Measurements from ENCODE around the gene RALBP1. TPM values are rescaled to one million over a fixed set of nuclear protein-coding genes. Genes with fewer than 3 reads are reported as not detected.

Gene RALBP1
- total RNA-seq, 2 donors from 2014 or later, result 41.2 to 42.1 TPM

DNA sequence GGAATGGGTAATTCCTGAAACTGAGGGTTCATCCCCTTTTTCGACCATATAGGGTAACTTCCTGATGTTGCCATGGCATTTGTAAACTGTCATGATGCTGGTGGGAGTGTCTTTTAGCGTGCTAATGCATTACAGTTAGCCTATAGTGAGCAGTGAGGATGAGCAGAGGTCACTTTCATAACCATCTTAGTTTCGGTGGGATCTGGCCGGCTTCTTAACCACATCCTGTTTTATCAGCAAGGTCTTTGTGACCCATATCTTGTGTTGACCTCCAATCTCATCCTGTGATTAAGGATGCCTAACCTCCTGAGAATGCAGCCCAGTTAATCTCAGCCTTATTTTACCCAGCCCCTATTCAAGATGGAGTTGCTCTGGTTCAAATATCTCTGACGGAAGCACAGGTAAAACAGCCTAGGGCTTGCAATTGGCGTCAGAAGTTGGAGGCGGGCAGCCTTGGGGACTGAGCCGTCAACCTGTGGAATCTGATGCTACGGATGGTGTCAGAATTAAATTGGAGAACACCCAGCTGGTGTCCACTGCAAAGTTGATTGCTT, 19.5 kb downstream of the RALBP1 start:
- intact Hi-C loops (cut with DNase I), result no loop called here
- DNase-seq (no peak), ATAC-seq (no peak)

DNA sequence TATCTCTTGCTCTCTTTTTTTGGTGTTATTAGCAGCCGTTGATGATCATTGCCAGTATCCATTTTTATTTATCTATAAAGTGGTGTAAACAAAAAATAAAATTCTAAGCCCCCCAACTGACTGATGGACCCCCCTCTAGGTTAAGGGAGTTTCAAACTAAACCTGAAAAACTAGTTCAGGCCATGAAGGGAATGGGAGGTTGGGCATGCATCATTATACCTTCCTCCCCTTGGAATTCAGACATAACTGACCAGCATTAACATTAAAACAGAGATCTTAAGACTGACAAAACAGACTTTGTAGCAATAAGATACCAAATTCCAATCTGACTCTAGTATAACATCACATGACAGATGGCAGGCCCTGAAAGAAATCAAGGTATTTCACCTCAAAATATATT, 20.2 kb downstream of the RALBP1 start:
- DNase-seq (no peak), ATAC-seq (no peak)
- intact Hi-C loops (cut with DNase I), result no loop called here

DNA sequence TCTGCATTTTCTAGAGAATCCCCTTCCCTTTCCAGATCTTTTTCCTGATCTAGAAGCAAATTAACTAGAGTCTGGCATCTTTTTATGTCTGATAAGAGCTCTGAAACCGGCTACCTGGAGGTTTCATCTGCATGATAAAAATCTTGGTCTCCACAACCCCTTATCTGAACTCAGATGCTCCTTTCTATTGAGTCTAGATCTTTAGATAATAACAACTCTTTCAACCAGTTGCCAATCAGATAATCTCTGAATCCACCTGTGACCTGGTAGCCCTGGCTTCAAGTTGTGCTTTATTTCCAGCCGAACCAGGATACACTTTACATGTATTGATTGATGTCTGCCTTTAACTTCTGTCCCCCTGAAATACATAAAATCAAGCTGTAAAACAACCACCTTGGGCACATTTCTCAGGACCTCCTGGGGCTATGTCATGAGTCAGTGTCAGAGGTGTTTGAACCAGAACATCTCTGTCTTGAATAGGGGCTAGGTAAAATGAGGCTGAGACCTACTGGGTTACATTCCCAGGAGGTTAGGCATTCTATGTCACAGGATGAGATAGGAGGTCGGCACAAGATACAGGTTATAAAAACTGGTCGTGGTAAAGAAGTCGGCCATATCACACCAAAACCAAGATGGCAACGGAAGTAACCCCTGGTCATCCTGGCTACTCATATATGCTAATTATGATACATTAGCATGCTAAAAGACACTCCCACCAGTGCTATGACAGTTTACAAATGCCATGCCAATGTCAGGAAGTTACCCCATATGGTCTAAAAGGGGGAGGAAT, 20.8 kb downstream of the RALBP1 start:
- ATAC-seq (no peak), DNase-seq (no peak)
- intact Hi-C loops (cut with DNase I), result no loop called here

GRCh38 chr18:9506046-9506792, 30.9 kb downstream of the RALBP1 start:
- intact Hi-C loops (cut with DNase I), result no loop called here
- ATAC-seq, result peak; percentile 66 to 83

GRCh38 chr18:9507565-9508088, 32.3 kb downstream of the RALBP1 start:
- intact Hi-C loops (cut with DNase I), result no loop called here
- DNase-seq (no peak), ATAC-seq (no peak)

More at GRCh38 chr18:9506046-9506792, 30.9 kb downstream of the RALBP1 start:
- no peak for DNase-seq

DNA sequence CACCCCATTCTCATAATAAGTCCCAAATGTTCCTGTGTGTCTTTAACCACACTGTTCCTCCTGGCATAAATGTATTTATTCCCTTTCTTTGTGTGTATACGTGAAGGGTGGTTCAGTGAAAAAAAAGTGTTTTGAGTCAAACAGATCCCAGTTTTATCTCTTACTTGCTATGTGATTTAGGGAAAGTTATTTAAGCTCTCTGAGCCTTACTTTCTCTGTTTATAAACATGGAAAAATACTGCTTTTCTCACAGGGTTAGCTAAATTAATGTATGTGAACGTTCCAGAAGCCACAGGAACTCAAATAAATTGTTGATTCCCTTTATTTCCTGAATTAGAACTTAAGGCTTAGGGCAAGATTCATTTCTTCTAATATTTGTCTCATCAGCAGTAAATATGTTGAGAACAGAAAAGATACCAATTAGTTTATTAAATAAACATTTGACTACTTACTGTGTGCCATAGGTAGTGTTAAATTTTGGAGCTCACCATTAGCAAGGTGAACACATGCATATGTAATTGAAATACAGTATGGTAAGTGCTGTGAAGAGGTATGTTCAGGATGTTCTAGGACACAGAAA, 33.2 kb downstream of the RALBP1 start:
- intact Hi-C loops (cut with DNase I), result no loop called here
- DNase-seq (no peak), ATAC-seq (no peak)

DNA sequence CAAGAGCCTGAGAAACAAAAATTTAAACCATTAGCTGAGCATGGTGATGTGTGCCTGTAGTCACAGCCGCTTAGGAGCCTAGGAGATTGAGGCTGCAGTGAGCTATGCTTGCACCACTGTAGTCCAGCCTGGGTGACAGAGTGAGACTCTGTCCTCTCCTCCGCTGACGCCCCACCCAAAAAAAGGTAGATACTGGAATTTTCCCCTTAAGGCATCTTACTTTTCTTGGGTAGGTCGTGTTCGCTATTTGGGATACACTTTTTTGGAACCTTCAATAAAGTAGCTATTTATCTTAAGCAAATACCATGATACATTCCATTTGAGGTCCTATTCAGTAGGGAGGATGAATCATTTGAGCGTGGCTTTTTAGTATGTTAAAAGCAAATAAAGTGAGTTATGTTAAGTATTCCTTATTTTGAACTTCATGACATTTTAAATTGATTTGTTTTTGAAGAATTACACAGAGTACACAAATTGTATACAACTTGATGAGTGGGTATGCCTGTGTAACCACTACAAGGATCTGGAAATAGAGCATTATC, 38.7 kb downstream of the RALBP1 start:
- ATAC-seq, result no peak
- intact Hi-C loops (cut with DNase I), result loop anchor here in 1 of 2 donors (5.0 kb wide), 1 partner anchor 37 kb away; the partner anchor contains the start of gene RALBP1
- DNase-seq, result no peak

DNA sequence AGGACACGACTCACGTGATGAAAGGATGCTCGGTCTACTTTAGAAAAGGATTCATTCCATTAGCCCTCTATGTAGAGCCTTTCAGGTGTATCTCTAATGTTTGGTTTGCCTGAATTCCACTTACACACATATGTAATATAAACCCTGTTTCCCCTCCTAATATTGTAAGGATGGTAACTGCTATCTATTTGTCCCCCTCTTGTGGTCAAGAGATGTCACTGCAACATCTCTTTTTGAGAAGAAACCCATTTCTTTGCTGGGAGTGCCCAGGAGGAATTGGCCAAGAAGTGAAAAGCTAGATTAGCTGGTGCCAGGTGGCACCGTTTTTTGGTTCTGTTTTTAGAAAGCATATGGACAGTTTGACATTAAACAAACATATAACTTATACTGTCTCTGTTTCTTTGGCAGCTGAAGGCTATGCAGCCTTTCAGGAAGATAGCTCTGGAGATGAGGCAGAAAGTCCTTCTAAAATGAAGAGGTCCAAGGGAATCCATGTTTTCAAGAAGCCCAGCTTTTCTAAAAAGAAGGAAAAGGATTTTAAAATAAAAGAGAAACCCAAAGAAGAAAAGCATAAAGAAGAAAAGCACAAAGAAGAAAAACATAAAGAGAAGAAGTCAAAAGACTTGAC, 41.2 kb downstream of the RALBP1 start:
- peak in 1 of 2 donors; percentile 61 for ATAC-seq
- intact Hi-C loops (cut with DNase I), result no loop called here

GRCh38 chr18:9517869-9518268, 42.6 kb downstream of the RALBP1 start:
- intact Hi-C loops (cut with DNase I), result no loop called here
- DNase-seq, result no peak
- no peak for ATAC-seq

More for the DNA sequence above, 41.2 kb downstream of the RALBP1 start:
- no peak for DNase-seq

GRCh38 chr18:9519399-9519798, 44.1 kb downstream of the RALBP1 start:
- ATAC-seq, result peak in 1 of 2 donors; percentile 71
- intact Hi-C loops (cut with DNase I), result no loop called here
- no peak for DNase-seq

- intact Hi-C loops (cut with DNase I), result no loop called here
- ATAC-seq, result peak in 1 of 2 donors; percentile 36
Observed at GRCh38 chr18:9520666-9521065, 45.4 kb downstream of the RALBP1 start.

DNA sequence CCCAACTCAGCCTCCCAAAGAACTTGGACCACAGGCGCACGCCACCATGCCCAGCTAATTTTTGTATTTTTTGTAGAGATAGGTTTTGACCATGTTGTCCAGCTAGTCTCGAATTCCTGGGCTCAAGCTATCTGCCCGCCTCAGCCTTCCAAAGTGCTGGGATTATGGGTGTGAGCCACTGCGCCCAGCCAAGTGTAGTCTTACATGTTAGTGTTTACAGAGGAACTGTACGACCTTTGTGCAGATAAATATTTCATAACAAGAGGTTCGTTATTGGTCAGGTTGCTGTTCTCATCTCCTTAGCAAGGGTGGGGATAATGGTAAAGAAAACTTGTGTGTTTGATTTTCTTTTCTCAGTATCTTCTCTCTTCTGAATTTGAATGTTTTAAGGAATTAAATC, 46.5 kb downstream of the RALBP1 start:
- no peak for ATAC-seq

More at GRCh38 chr18:9520666-9521065, 45.4 kb downstream of the RALBP1 start:
- DNase-seq, result no peak

GRCh38 chr18:9522952-9523351, 47.6 kb downstream of the RALBP1 start:
- DNase-seq (no peak), ATAC-seq (no peak)
- intact Hi-C loops (cut with DNase I), result no loop called here

More for the DNA sequence above, 46.5 kb downstream of the RALBP1 start:
- intact Hi-C loops (cut with DNase I), result no loop called here
- no peak for DNase-seq

DNA sequence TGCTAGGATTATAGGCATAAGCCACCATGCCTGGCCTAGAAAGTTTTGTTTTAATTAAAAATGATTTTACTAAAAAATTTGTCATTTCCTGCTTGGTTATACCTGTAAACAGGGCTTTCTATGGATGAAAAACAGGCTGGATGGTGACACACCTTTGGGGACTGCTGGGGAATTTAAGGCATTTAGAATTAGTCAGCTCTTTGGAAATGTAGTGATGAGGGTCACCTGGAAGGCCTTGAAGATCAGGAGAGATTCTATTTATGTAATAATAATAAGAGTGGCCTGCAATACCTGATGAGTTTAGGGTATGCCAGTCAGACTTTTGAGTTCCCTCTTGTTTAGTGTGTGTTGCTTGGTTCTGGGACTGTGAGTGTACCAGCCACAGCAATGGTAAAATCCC, 51.1 kb downstream of the RALBP1 start:
- DNase-seq (no peak), ATAC-seq (no peak)
- intact Hi-C loops (cut with DNase I), result no loop called here

- DNase-seq (no peak), ATAC-seq (no peak)
- intact Hi-C loops (cut with DNase I), result no loop called here
Observed at GRCh38 chr18:9530226-9531009, 55.1 kb downstream of the RALBP1 start.

DNA sequence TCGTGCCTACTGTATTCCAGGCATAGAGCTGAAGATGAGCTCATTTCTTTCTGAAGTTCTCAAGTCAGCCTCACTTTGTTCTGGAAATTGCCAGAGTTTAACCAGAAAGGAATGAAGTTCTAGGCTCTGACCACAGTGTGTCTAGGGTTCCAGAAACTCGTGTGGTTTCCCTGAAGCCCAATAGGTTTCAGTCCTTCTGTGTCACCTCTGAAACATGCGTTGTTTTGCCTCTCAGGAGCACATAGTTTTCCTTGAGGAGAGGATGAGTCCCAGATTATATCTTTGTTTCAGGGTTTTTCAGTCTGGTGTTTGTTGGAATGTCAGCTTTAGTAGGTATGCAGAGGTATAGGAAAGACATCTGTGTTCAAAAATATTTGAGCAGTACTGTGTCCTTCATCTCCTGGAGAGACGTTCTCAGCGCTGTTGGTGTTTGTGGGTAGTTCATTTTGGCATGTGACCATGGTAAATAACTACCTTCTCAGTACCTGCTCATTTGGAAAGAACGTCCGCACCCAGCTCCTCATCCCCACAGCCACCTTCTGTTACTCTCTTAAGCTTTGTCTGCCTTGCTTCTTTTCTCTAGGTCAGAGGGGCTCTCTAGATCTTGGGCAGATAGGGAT, 56.6 kb downstream of the RALBP1 start:
- ATAC-seq (no peak), DNase-seq (no peak)
- intact Hi-C loops (cut with DNase I), result no loop called here

GRCh38 chr18:9534844-9535243, 59.5 kb downstream of the RALBP1 start:
- ATAC-seq, result no peak
- no peak for DNase-seq
- intact Hi-C loops (cut with DNase I), result no loop called here
